Endothelial cell (in vitro differentiated cells): ENCODE data around the gene MRPS23. TPM values are rescaled to one million over a fixed set of nuclear protein-coding genes. Genes with fewer than 3 reads are reported as not detected.

ENCODE experiments used
- DNase-seq: peaks from one replicate; pipeline ENCODE4 v3.0.0; 2021; ENCODE audit warnings: low spot score
- H3K27ac Mint-ChIP-seq: one replicate; pipeline ENCODE4 v1.8.0; 2021; ENCODE audit warnings: mixed read lengths, inconsistent platforms; ENCODE audit not compliant: unreplicated experiment
- H3K27me3 Mint-ChIP-seq: one replicate; pipeline ENCODE4 v1.8.0; 2021; ENCODE audit warnings: mild to moderate bottlenecking, moderate library complexity, mixed read lengths, inconsistent platforms; ENCODE audit not compliant: unreplicated experiment
- H3K36me3 Mint-ChIP-seq: one replicate; pipeline ENCODE4 v1.8.0; 2021; ENCODE audit warnings: mild to moderate bottlenecking, low read depth, mixed read lengths, inconsistent platforms; ENCODE audit not compliant: unreplicated experiment
- H3K4me1 Mint-ChIP-seq: one replicate; pipeline ENCODE4 v1.8.0; 2021; ENCODE audit warnings: mild to moderate bottlenecking, mixed read lengths, inconsistent platforms; ENCODE audit not compliant: unreplicated experiment
- H3K4me3 Mint-ChIP-seq: one replicate; pipeline ENCODE4 v1.8.0; 2021; ENCODE audit warnings: mild to moderate bottlenecking, mixed read lengths, inconsistent platforms; ENCODE audit not compliant: unreplicated experiment
- H3K9me3 Mint-ChIP-seq: one replicate; pipeline ENCODE4 v1.8.0; 2021; ENCODE audit warnings: mixed read lengths, inconsistent platforms; ENCODE audit not compliant: unreplicated experiment
- total RNA-seq: library from RNA; stranded (reverse); fragmentation: NEBNext Ultra II Directional; extraction: Animal tissue kit (Norgen Biotek cat#: 25700); gene quantifications from one replicate; pipeline ENCODE4 v1.2.1, GENCODE V29; 2021; ENCODE audit not compliant: unreplicated experiment
- TF ChIP-seq, protein P1 (sequence below): fragments of 200-600 bp; sonication (generic); IDR thresholded peaks from one replicate; pipeline ENCODE4 v1.5.0; 2021; ENCODE audit warnings: antibody characterized with exemption; ENCODE audit not compliant: unreplicated experiment

MRPS23 gene
- total RNA-seq, 1 donor from 2014 or later = 39.3 TPM

DNA sequence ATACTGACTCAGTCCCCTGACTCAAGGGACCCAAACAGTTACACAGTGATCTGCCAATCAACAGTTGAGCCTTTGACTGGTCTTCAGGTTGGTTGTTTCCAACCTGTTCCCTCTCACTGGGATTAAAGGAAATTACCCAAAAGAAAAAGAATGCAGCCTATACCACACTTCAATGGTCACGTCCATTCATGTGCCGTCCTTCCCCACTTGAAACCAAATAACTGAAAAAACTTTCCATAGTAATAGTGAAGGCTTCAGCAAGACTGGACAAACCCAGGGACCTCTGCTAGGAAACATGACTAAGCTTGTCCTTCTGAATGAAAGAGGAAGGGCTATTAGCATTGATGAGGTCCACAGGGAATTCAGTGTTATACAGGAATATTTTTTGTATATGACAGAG is 30.6 kb downstream of the MRPS23 start:
- no peak for DNase-seq
- Mint-ChIP-seq H3K27me3 (peaks cover 7% of the 10 kb centered on the region), H3K4me3 (no peak overlapping the region), H3K36me3 (no peaks in the 10 kb centered on the region), H3K27ac (no peak overlapping the region), H3K4me1 (no peaks in the 10 kb centered on the region), H3K9me3 (no peaks in the 10 kb centered on the region)
- TF ChIP-seq, protein P1, sequence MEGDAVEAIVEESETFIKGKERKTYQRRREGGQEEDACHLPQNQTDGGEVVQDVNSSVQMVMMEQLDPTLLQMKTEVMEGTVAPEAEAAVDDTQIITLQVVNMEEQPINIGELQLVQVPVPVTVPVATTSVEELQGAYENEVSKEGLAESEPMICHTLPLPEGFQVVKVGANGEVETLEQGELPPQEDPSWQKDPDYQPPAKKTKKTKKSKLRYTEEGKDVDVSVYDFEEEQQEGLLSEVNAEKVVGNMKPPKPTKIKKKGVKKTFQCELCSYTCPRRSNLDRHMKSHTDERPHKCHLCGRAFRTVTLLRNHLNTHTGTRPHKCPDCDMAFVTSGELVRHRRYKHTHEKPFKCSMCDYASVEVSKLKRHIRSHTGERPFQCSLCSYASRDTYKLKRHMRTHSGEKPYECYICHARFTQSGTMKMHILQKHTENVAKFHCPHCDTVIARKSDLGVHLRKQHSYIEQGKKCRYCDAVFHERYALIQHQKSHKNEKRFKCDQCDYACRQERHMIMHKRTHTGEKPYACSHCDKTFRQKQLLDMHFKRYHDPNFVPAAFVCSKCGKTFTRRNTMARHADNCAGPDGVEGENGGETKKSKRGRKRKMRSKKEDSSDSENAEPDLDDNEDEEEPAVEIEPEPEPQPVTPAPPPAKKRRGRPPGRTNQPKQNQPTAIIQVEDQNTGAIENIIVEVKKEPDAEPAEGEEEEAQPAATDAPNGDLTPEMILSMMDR = no peak

DNA sequence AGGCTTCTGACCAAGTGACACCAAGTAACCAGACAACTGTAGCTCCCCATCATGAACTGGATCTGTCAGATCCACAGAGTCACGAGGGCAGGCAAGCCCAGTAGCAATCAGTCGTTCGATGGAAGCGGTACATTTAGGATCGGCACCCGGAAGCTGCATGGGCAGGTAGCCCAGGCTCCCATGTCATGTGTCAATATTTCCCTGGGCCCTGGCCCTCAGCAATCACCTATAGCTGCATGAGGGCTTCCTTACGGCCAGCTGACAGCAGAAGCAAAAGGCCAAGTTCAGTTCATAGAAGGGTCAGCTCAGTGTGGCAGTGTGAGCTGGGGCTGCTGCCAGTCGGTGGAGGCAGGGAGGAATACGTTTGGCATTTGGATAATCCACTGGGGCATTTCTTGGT is 31.8 kb downstream of the MRPS23 start:
- no peak for DNase-seq
- TF ChIP-seq, protein P1 = no peak
- H3K4me1 Mint-ChIP-seq = no peaks in the 10 kb centered on the region
- H3K9me3 Mint-ChIP-seq = no peaks in the 10 kb centered on the region
- no peak overlapping the region for H3K4me3 Mint-ChIP-seq
- peaks cover 7% of the 10 kb centered on the region for H3K27me3 Mint-ChIP-seq
- no peak overlapping the region for H3K27ac Mint-ChIP-seq
- H3K36me3 Mint-ChIP-seq = no peaks in the 10 kb centered on the region

DNA sequence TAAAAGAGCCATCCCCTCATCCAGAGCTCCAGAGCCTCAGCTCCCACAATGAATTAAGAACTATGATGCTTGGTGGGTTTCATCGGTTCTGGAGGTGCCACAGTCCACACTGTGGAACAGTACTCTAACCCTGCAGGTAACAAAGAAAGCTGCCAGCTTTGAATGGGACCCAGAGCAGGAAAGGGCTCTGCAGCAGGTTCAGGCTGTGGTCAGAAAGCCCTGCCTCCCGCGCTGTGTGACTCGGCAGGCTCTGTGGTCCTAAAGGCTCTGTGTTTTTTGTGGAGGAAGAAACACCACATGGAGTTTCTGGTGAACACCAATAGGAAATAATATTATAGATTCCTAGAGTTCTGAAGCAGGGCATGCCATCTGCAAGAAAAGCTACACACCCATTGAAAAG is 32.5 kb downstream of the MRPS23 start:
- no peaks in the 10 kb centered on the region for H3K36me3 Mint-ChIP-seq
- no peak overlapping the region for H3K4me3 Mint-ChIP-seq
- DNase-seq = no peak
- H3K9me3 Mint-ChIP-seq = no peaks in the 10 kb centered on the region
- no peak overlapping the region for H3K27ac Mint-ChIP-seq
- peaks cover 7% of the 10 kb centered on the region for H3K27me3 Mint-ChIP-seq
- TF ChIP-seq, protein P1 = no peak
- no peaks in the 10 kb centered on the region for H3K4me1 Mint-ChIP-seq

DNA sequence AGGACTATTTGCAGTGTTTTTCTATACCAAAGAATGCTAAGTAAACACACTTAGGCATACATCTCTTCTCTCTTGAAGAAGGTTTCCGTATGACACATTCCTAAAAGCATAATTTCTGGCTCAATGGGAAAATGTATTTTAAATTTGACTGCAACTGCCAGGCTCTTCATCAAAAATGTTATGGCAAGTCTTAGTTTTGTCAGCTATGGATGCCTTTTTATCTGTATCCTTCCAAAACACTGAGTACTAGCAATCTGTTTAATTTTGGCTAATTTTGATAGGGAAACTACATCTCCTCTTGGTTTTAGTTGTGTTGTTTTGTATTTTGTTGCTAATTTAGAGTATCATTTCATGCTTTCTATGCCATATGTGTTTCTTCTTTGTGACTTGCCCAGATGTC is 35.4 kb downstream of the MRPS23 start:
- Mint-ChIP-seq H3K4me1 (peaks cover 7% of the 10 kb centered on the region), H3K36me3 (no peaks in the 10 kb centered on the region), H3K27ac (no peak overlapping the region), H3K9me3 (no peaks in the 10 kb centered on the region), H3K4me3 (no peak overlapping the region), H3K27me3 (peaks cover 10% of the 10 kb centered on the region)
- TF ChIP-seq, protein P1 = no peak
- DNase-seq = no peak

DNA sequence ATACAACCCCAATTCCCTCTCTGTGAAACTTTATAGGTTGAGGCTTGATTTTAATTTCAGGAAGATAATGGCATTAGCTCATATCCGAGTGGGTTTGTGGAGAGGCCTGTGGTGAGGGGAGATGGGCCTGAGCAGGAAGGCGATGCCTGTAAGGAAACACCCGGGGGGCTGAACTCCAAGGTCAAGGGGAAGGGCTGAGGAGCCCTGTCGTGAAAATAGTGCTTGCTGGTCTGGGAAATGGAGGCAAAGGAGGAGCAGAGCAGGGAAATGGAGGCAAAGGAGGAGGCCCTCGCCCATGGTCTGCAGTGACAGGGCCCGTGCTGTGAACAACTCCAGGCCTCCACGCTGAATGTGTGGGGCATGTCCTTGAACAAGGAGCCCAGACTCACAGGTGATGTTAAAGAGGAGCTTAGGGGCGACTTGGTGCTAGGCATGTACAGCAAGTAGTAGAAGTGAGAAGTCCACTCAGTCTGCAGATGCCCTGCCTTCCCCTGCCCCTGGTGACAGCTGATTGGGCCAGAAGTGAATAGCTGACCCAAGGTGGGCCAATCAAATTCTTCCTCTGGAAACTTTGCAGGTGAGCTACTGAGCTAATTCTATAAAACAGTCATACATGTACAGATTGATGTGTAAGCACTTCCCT is 38.1 kb downstream of the MRPS23 start:
- no peak for DNase-seq
- Mint-ChIP-seq H3K4me3 (no peak overlapping the region), H3K27me3 (peaks cover 5% of the 10 kb centered on the region), H3K36me3 (peaks cover 3% of the 10 kb centered on the region), H3K9me3 (no peaks in the 10 kb centered on the region), H3K4me1 (peaks cover 7% of the 10 kb centered on the region), H3K27ac (no peak overlapping the region)
- TF ChIP-seq, protein P1 = no peak
